ENCODE data around the gene ITIH2.

Gene ITIH2

GRCh38 chr10:7697426-7697825 is 5.7 kb upstream of the ITIH2 start:
- no peak for DNase-seq (ENCODE audit: low read depth, low spot score)
- Histone ChIP-seq H3K4me3 (ENCODE audit: low read length) (no peak overlapping the region), H3K36me3 (ENCODE audit: control insufficient read depth, insufficient read depth, low read length) (no peaks in the 10 kb centered on the region), H3K4me1 (ENCODE audit: control insufficient read depth, insufficient read depth, low read length) (no peaks in the 10 kb centered on the region), H3K27me3 (ENCODE audit: control insufficient read depth, insufficient read depth, low read length) (no peaks in the 10 kb centered on the region), H3K9me3 (ENCODE audit: control insufficient read depth, insufficient read depth, low read length) (no peaks in the 10 kb centered on the region), H3K27ac (ENCODE audit: low read length) (no peak overlapping the region)
- WGBS (ENCODE audit: insufficient coverage, insufficient read length), result no CpG with 5 or more reads among the region's 8 CpGs

- no peaks in the 10 kb centered on the region for H3K9me3 ChIP-seq (ENCODE audit: control insufficient read depth, insufficient read depth, low read length)
- H3K27ac ChIP-seq (ENCODE audit: low read length), result no peak overlapping the region
- H3K36me3 ChIP-seq (ENCODE audit: control insufficient read depth, insufficient read depth, low read length), result no peaks in the 10 kb centered on the region
- no peaks in the 10 kb centered on the region for H3K27me3 ChIP-seq (ENCODE audit: control insufficient read depth, insufficient read depth, low read length)
- WGBS (ENCODE audit: insufficient coverage, insufficient read length), result no CpG with 5 or more reads among the region's 2 CpGs
- no peaks in the 10 kb centered on the region for H3K4me1 ChIP-seq (ENCODE audit: control insufficient read depth, insufficient read depth, low read length)
- no peak overlapping the region for H3K4me3 ChIP-seq (ENCODE audit: low read length)
- DNase-seq (ENCODE audit: low read depth, low spot score), result no peak
These were observed 2.5 kb upstream of the ITIH2 start for GRCh38 chr10:7700577-7701125.

GRCh38 chr10:7701158-7701742 is 1.9 kb upstream of the ITIH2 start:
- H3K4me3 ChIP-seq (ENCODE audit: low read length), result no peak overlapping the region
- no CpG with 5 or more reads among the region's 8 CpGs for WGBS (ENCODE audit: insufficient coverage, insufficient read length)
- no peaks in the 10 kb centered on the region for H3K27me3 ChIP-seq (ENCODE audit: control insufficient read depth, insufficient read depth, low read length)
- no peak for DNase-seq (ENCODE audit: low read depth, low spot score)
- H3K36me3 ChIP-seq (ENCODE audit: control insufficient read depth, insufficient read depth, low read length), result no peaks in the 10 kb centered on the region
- H3K9me3 ChIP-seq (ENCODE audit: control insufficient read depth, insufficient read depth, low read length), result no peaks in the 10 kb centered on the region
- no peaks in the 10 kb centered on the region for H3K4me1 ChIP-seq (ENCODE audit: control insufficient read depth, insufficient read depth, low read length)
- no peak overlapping the region for H3K27ac ChIP-seq (ENCODE audit: low read length)

GRCh38 chr10:7702288-7702812 is 766 bp upstream of the ITIH2 start:
- no peaks in the 10 kb centered on the region for H3K4me1 ChIP-seq (ENCODE audit: control insufficient read depth, insufficient read depth, low read length)
- DNase-seq (ENCODE audit: low read depth, low spot score), result no peak
- no CpG with 5 or more reads among the region's 4 CpGs for WGBS (ENCODE audit: insufficient coverage, insufficient read length)
- no peak overlapping the region for H3K4me3 ChIP-seq (ENCODE audit: low read length)
- H3K27me3 ChIP-seq (ENCODE audit: control insufficient read depth, insufficient read depth, low read length), result no peaks in the 10 kb centered on the region
- H3K9me3 ChIP-seq (ENCODE audit: control insufficient read depth, insufficient read depth, low read length), result no peaks in the 10 kb centered on the region
- H3K36me3 ChIP-seq (ENCODE audit: control insufficient read depth, insufficient read depth, low read length), result no peaks in the 10 kb centered on the region
- H3K27ac ChIP-seq (ENCODE audit: low read length), result no peak overlapping the region

- no CpG with 5 or more reads among the region's 8 CpGs for WGBS (ENCODE audit: insufficient coverage, insufficient read length)
- DNase-seq (ENCODE audit: low read depth, low spot score), result no peak
- no peaks in the 10 kb centered on the region for H3K4me1 ChIP-seq (ENCODE audit: control insufficient read depth, insufficient read depth, low read length)
- H3K36me3 ChIP-seq (ENCODE audit: control insufficient read depth, insufficient read depth, low read length), result no peaks in the 10 kb centered on the region
- H3K27ac ChIP-seq (ENCODE audit: low read length), result no peak overlapping the region
- no peaks in the 10 kb centered on the region for H3K9me3 ChIP-seq (ENCODE audit: control insufficient read depth, insufficient read depth, low read length)
- H3K27me3 ChIP-seq (ENCODE audit: control insufficient read depth, insufficient read depth, low read length), result no peaks in the 10 kb centered on the region
- no peak overlapping the region for H3K4me3 ChIP-seq (ENCODE audit: low read length)
These were observed 1.2 kb downstream of the ITIH2 start for GRCh38 chr10:7704071-7705016.

- Histone ChIP-seq H3K4me1 (ENCODE audit: control insufficient read depth, insufficient read depth, low read length) (no peaks in the 10 kb centered on the region), H3K4me3 (ENCODE audit: low read length) (no peak overlapping the region), H3K9me3 (ENCODE audit: control insufficient read depth, insufficient read depth, low read length) (no peaks in the 10 kb centered on the region), H3K36me3 (ENCODE audit: control insufficient read depth, insufficient read depth, low read length) (no peaks in the 10 kb centered on the region), H3K27ac (ENCODE audit: low read length) (no peak overlapping the region), H3K27me3 (ENCODE audit: control insufficient read depth, insufficient read depth, low read length) (no peaks in the 10 kb centered on the region)
- DNase-seq (ENCODE audit: low read depth, low spot score), result no peak
- WGBS (ENCODE audit: insufficient coverage, insufficient read length), result no CpG with 5 or more reads among the region's 3 CpGs
These were observed 2.2 kb downstream of the ITIH2 start for GRCh38 chr10:7705341-7705740.

DNA sequence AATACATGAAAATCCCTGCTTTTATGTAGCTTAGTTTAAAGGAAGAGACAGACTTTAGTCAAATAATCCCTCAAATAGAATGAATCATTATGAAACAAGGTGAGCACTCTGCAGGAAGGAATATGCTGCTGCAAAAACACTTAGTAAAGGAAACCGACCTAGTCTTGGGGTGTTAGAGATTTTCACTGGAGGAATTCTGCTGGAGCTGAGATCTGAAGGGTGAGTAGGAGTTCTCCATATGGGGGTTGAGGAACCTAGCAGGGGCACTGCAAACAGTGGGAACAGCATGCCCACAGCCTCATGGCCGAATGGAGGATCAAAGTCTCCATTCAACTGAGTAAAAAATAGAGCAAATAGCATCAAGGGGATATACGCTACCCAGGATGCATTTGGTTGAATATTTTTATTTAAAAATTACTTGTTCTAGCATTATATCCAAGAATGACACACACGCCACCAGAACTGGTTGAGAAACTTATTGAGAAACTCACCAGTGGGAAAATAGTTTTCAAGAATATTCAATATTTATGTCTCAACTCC is 3.5 kb downstream of the ITIH2 start:
- no peaks in the 10 kb centered on the region for H3K9me3 ChIP-seq (ENCODE audit: control insufficient read depth, insufficient read depth, low read length)
- H3K4me1 ChIP-seq (ENCODE audit: control insufficient read depth, insufficient read depth, low read length), result no peaks in the 10 kb centered on the region
- H3K36me3 ChIP-seq (ENCODE audit: control insufficient read depth, insufficient read depth, low read length), result no peaks in the 10 kb centered on the region
- no peaks in the 10 kb centered on the region for H3K27me3 ChIP-seq (ENCODE audit: control insufficient read depth, insufficient read depth, low read length)
- H3K4me3 ChIP-seq (ENCODE audit: low read length), result no peak overlapping the region
- WGBS (ENCODE audit: insufficient coverage, insufficient read length), result no CpG with 5 or more reads among the region's 4 CpGs
- H3K27ac ChIP-seq (ENCODE audit: low read length), result no peak overlapping the region
- no peak for DNase-seq (ENCODE audit: low read depth, low spot score)

- no CpG with 5 or more reads among the region's 4 CpGs for WGBS (ENCODE audit: insufficient coverage, insufficient read length)
- DNase-seq (ENCODE audit: low read depth, low spot score), result no peak
- Histone ChIP-seq H3K27ac (ENCODE audit: low read length) (no peak overlapping the region), H3K27me3 (ENCODE audit: control insufficient read depth, insufficient read depth, low read length) (no peaks in the 10 kb centered on the region), H3K36me3 (ENCODE audit: control insufficient read depth, insufficient read depth, low read length) (no peaks in the 10 kb centered on the region), H3K9me3 (ENCODE audit: control insufficient read depth, insufficient read depth, low read length) (no peaks in the 10 kb centered on the region), H3K4me3 (ENCODE audit: low read length) (no peak overlapping the region), H3K4me1 (ENCODE audit: control insufficient read depth, insufficient read depth, low read length) (no peaks in the 10 kb centered on the region)
These were observed 4.0 kb downstream of the ITIH2 start for GRCh38 chr10:7707102-7707501.

GRCh38 chr10:7707858-7708622 is 4.9 kb downstream of the ITIH2 start:
- Histone ChIP-seq H3K4me3 (ENCODE audit: low read length) (no peak overlapping the region), H3K27me3 (ENCODE audit: control insufficient read depth, insufficient read depth, low read length) (no peaks in the 10 kb centered on the region), H3K27ac (ENCODE audit: low read length) (no peak overlapping the region), H3K4me1 (ENCODE audit: control insufficient read depth, insufficient read depth, low read length) (no peaks in the 10 kb centered on the region), H3K36me3 (ENCODE audit: control insufficient read depth, insufficient read depth, low read length) (no peaks in the 10 kb centered on the region), H3K9me3 (ENCODE audit: control insufficient read depth, insufficient read depth, low read length) (no peaks in the 10 kb centered on the region)
- DNase-seq (ENCODE audit: low read depth, low spot score), result no peak
- 100% methylated on average over 1 of the region's 5 CpGs for WGBS (ENCODE audit: insufficient coverage, insufficient read length)

DNA sequence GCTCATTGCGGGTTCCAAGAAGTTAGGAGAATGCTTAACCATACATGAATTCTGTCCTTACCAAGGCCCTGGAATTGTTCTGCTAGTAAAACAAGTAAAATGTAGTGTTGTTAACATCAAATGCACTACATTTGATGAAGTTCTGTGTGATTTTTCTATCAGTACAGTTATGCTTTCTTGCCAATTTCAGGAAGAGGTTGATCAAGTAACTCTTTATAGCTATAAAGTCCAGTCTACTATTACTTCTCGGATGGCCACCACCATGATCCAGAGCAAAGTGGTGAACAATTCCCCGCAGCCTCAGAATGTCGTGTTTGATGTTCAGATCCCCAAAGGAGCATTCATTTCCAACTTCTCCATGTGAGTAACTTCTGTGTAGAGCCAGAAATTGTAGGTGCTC is 5.7 kb downstream of the ITIH2 start:
- WGBS (ENCODE audit: insufficient coverage, insufficient read length), result no CpG with 5 or more reads among the region's 4 CpGs
- DNase-seq (ENCODE audit: low read depth, low spot score), result no peak
- Histone ChIP-seq H3K9me3 (ENCODE audit: control insufficient read depth, insufficient read depth, low read length) (no peaks in the 10 kb centered on the region), H3K4me1 (ENCODE audit: control insufficient read depth, insufficient read depth, low read length) (no peaks in the 10 kb centered on the region), H3K4me3 (ENCODE audit: low read length) (no peak overlapping the region), H3K36me3 (ENCODE audit: control insufficient read depth, insufficient read depth, low read length) (no peaks in the 10 kb centered on the region), H3K27me3 (ENCODE audit: control insufficient read depth, insufficient read depth, low read length) (no peaks in the 10 kb centered on the region), H3K27ac (ENCODE audit: low read length) (no peak overlapping the region)

All from iPS DF 6.9 (cell line).